Measurements from ENCODE around the gene IVNS1ABP.
A peak's percentile ranks its signal among the peaks of the same experiment; 100 is the strongest.
"Not testable (repeated sequence)": the region's sequence is repeated elsewhere in the genome, so short reads cannot be mapped to it uniquely, and the experiment has no call there.

Gene IVNS1ABP

GRCh38 chr1:185317034-185317885 lies at the start of gene IVNS1ABP:
Gene IVNS1ABP (minus strand): TSS chr1:185317243. CDS start chr1:185309493, 7,750 bp downstream.
- peak; percentile 94 for DNase-seq

DNA sequence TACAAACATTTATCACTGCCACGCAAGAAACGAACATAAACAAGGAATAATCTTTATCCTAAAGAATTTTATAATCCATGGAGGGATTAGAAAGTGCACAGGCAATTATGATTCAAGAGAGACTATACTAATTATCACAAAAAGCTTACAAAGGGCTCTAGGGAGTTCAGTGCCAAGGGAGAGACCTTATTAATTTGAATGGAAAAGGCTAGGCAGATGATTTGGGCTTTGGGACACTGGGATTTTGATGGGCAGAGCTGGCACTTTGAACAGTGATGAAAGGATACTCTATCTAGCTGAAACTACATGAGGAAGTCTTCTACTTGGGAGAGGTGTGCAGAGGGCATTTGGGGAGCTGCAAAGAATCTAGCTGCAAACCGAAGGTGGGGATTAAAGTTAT lies 48.9 kb upstream of the IVNS1ABP start:
- no peak for DNase-seq

GRCh38 chr1:185364528-185364927 lies 47.5 kb upstream of the IVNS1ABP start:
- not testable (repeated sequence) for DNase-seq

DNA sequence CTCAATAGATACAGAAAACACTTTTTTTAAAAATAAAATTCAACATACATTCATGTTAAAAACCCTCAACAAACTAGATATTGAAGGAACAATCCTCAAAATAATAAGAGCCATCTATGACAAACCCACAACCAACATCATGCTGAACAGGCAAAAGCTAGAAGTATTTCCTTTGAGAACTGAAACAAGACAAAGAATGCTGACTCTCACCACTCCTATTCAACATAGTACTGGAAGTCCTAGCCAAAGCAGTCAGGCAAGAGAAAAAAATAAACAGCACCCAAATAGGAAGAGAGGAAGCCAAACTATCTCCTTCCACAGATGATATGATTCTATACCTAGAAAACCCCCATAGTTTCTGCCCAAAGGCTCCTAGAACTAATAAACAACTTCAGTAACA lies 46.2 kb upstream of the IVNS1ABP start:
- DNase-seq: no peak

GRCh38 chr1:185360714-185361113 lies 43.7 kb upstream of the IVNS1ABP start:
- DNase-seq: peak; percentile 70

DNA sequence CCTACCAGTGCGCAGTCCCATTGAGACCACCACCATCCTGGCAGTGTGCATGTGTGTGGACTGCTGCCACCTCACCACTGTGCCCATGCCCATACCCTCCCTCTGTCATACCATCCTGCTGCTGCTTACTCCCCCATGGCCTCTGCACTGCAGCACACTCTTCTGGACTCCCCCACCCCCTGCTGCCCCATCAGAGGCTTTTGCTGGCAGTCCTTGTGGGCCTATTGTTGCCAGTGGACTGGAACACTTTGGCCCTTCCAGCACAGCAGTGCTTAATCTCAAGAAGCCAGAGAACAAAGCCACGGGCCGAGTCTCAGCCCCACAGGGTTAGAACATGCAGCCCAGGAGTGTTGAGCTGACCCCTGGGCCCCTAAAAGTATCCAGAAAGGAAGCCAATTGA lies 41.9 kb upstream of the IVNS1ABP start:
- no peak for DNase-seq

GRCh38 chr1:185355947-185356346 lies 38.9 kb upstream of the IVNS1ABP start:
- no peak for DNase-seq

GRCh38 chr1:185353124-185353523 lies 36.1 kb upstream of the IVNS1ABP start:
- DNase-seq: no peak

DNA sequence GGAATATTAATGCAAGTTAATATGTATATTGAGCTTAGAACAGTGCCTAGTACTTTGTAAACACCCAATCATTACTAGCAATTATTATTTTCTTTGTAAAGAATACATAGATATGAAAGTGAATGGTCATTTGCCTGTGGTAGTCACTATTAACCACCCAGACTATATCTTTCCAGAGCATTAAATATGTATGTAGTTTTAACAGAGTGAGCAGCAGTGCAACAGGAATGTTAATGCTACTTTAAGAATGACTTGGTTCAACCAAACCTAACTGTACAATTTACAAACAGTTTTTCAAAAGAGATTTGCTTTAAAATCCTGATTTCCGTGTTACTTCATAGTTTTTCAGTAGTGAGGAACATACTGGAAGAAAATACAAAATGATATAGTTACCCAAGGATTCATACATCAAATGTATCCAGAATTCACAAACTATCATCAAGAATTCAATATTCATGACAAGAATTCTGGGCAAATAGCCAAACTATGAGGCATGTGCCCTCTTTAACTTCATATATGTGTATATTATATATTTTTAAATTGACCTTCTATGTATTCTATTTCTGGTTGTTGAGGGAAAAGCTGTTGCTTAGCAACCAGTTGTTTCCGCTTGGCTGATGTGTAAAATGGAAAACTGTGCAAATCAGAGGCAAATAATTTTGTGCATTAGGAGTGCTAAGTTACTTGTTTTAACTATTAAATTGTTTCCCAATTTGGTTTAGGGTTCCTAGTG lies 34.9 kb upstream of the IVNS1ABP start:
- DNase-seq: peak; percentile 17

GRCh38 chr1:185350027-185350442 lies 33.0 kb upstream of the IVNS1ABP start:
- DNase-seq: no peak

GRCh38 chr1:185349556-185349955 lies 32.5 kb upstream of the IVNS1ABP start:
- no peak for DNase-seq

- DNase-seq: no peak
These were observed 31.9 kb upstream of the IVNS1ABP start for GRCh38 chr1:185348985-185349384.

GRCh38 chr1:185348296-185348695 lies 31.3 kb upstream of the IVNS1ABP start:
- DNase-seq: no peak

DNA sequence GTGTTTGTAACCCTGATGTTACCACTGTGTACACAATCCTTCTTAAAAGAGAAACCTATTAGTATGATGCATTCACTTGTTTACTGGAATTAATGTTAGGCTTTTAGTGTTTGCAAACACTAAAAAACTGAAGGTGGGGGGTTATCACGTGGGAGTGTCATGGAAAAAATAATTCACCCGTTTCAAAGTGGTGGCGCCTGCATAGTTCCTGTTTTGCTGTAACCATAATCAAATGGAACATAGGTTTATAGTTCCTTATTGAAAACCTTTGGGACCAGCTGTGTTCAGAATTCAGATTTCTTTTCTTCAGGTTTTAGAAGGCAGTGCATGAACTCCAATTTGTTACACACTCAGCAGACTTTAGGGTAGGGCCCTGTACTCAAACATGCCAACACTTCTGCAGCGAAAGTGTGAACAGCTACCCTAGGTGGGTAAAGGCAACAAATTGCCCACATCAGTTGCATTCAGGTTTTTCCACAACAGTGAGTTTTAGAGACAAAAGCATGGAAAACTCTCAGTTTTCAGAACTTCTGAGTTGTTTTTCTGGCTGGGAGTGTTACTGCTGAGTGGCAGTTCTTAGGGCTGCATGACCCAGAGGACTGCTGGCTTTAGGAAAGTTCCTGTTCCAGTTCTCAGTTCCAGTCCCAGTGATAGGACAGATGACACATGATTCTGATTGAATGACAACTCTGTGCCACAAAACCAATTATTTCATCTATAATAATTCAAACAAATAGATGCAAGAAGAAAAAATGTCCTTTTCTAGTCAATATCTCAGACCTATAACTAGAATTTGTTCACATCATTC lies 29.1 kb upstream of the IVNS1ABP start:
- DNase-seq: no peak

GRCh38 chr1:185343306-185343705 lies 26.3 kb upstream of the IVNS1ABP start:
- DNase-seq: no peak

DNA sequence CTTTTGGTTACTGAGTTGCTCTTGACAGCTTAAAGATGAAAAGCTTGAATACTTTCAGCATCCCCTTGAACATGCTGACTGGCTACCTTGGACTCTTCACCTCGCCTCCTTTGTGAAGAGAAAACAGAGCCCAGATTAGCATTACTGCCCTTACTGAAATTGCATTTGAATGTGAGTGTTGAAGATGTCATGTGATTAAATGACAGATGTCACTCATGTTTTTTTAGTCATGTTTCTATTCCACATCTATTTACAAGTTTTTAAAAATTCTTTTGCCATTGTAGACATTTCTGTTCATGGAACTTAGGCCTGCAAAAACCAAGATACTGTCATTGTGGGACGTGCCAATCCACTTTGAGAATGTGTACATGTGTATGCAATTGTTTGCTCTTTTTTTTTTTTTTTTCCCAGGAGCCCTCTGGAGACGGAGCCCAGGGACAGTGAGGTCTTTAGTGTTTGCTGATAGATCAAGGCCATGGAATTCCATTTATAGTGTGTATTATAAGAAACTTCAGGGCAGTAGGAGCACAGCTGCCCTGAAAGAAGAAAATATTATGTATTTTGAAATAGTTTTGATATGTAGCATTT lies 25.7 kb upstream of the IVNS1ABP start:
- DNase-seq: no peak

DNA sequence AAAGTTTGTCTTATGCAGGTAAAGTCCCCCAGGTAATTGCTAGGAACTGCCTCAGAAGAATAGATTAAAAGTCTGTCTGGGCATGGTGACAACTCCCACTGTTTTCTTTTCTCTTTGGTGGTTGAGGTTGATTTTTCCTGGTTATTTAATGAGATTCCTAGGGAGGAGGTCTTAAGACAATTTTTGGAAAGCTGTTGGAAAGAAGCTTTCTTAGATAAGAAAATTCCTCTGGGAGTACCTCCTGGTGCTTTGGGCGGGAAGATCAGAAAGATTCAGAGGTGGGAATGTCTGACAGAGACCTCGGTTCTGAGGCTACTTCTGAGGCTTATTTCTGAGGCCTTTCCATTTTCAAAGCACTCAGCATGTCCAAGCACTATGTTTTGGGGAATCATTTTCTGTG lies 25.0 kb upstream of the IVNS1ABP start:
- DNase-seq: no peak

GRCh38 chr1:185341196-185341781 lies 24.2 kb upstream of the IVNS1ABP start:
- no peak for DNase-seq

- DNase-seq: no peak
These were observed 21.9 kb upstream of the IVNS1ABP start for GRCh38 chr1:185338719-185339622.

DNA sequence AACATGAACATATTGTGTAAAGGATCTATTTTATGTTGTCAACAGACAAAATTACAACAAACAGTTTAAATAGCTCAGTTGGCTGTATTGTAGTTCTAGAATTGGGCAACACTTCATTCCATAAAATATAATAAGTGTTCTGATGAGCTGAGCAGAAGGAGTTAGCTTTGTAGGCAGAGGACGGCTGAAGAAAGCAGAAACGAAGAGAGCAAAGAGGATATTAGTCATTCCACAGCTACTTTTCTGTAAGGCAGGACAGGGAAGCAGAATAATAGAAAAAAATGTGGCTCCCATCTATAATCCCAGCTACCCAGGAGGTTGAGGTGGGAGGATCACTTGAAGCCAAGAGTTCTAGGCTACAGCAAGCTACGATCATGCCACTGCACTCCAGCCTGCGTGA lies 20.2 kb upstream of the IVNS1ABP start:
- peak; percentile 44 for DNase-seq

GRCh38 chr1:185334182-185334581 lies 17.1 kb upstream of the IVNS1ABP start:
- no peak for DNase-seq
